Measurements from ENCODE around the gene RSRC1. TPM values are rescaled to one million over a fixed set of nuclear protein-coding genes. Genes with fewer than 3 reads are reported as not detected.

The RSRC1 gene
- total RNA-seq, 1 experiment from 2014 or later, result 37.9 TPM

DNA sequence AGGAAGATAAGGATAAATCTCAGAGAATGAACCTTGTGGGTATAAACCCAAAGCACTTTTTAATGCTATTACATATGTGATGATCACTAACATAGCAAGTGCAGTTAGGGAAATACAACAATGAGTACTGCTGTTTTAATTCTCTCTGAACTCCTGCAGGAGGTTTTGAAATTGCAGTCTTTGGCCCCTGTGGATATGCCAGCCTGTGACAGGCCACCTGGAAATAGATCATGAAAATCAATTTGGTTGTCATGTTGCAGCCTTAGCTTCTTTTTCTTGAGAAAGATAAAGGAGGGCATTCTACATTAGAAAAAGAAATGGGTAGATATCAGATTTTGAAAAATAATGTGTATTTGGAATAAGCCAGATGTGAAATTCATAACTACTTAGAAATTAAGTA, 103.6 kb downstream of the RSRC1 start:
- no peaks in the 10 kb centered on the region for H3K27me3 Mint-ChIP-seq (ENCODE audit: low read depth)
- Histone ChIP-seq H4K91ac (ENCODE audit: insufficient read length, low read depth, low read length) (no peak overlapping the region), H3K56ac (ENCODE audit: insufficient read length, low read depth, low read length) (no peak overlapping the region)

More for the DNA sequence above, 103.6 kb downstream of the RSRC1 start:
- Mint-ChIP-seq H3K36me3 (ENCODE audit: insufficient read depth in 1 of 3, low read depth in 3 of 3) (no peaks in the 10 kb centered on the region), H3K4me1 (no peaks in the 10 kb centered on the region), H3K27ac (no peak overlapping the region), H3K4me3 (no peak overlapping the region), H3K9me3 (no peaks in the 10 kb centered on the region)
- Histone ChIP-seq H3K27me3 (ENCODE audit: insufficient read depth, low read length) (no peaks in the 10 kb centered on the region; the same call in 1 of the 2 replicates), H3K23ac (ENCODE audit: insufficient read length, low read depth, low read length) (no peak overlapping the region), H4K5ac (ENCODE audit: insufficient read length, low read depth, low read length) (no peak overlapping the region), H4K20me1 (ENCODE audit: control insufficient read depth, insufficient read depth, insufficient read length) (no peaks in the 10 kb centered on the region), H3K79me2 (ENCODE audit: insufficient read depth, low read length) (no peaks in the 10 kb centered on the region; the same call in none of the 2 replicates), H3K23me2 (ENCODE audit: insufficient read length, low read depth, low read length, poor library complexity, severe bottlenecking) (no peaks in the 10 kb centered on the region), H3K14ac (ENCODE audit: insufficient read depth, low read length) (no peak overlapping the region), H3K9me3 (ENCODE audit: control insufficient read depth, low read depth, low read length) (no peaks in the 10 kb centered on the region), H2BK15ac (ENCODE audit: low read depth, low read length) (no peak overlapping the region), H3K4ac (ENCODE audit: low read depth, low read length) (no peak overlapping the region), H3K18ac (ENCODE audit: insufficient read length, low read depth, low read length) (no peak overlapping the region), H2BK5ac (ENCODE audit: insufficient read length, low read length) (no peak overlapping the region), H2BK120ac (ENCODE audit: low read depth, low read length, poor library complexity, severe bottlenecking) (no peak overlapping the region), H3T11ph (ENCODE audit: low read length) (no peak overlapping the region), H4K8ac (replicated peaks; ENCODE audit: insufficient read length, low read depth, low read length) (no peak overlapping the region), H2AK5ac (ENCODE audit: insufficient read length, low read length) (no peak overlapping the region), H3K4me2 (ENCODE audit: insufficient read depth, insufficient read length, low read length) (no peak overlapping the region), H2AFZ (ENCODE audit: low read length) (no peak overlapping the region), H3K79me1 (ENCODE audit: insufficient read depth, low read depth, low read length, poor library complexity, severe bottlenecking) (no peaks in the 10 kb centered on the region), H3K27ac (ENCODE audit: insufficient read length, low read depth, low read length) (no peak overlapping the region), H3K4me1 (ENCODE audit: insufficient read depth, low read length) (no peaks in the 10 kb centered on the region), H2BK20ac (ENCODE audit: low read depth, low read length, poor library complexity, severe bottlenecking) (no peak overlapping the region), H3K9ac (ENCODE audit: extremely low read depth, insufficient read length, low read length) (no peak overlapping the region), H2BK12ac (ENCODE audit: insufficient read length, low read depth, low read length) (no peak overlapping the region)
- TF ChIP-seq, protein P1, sequence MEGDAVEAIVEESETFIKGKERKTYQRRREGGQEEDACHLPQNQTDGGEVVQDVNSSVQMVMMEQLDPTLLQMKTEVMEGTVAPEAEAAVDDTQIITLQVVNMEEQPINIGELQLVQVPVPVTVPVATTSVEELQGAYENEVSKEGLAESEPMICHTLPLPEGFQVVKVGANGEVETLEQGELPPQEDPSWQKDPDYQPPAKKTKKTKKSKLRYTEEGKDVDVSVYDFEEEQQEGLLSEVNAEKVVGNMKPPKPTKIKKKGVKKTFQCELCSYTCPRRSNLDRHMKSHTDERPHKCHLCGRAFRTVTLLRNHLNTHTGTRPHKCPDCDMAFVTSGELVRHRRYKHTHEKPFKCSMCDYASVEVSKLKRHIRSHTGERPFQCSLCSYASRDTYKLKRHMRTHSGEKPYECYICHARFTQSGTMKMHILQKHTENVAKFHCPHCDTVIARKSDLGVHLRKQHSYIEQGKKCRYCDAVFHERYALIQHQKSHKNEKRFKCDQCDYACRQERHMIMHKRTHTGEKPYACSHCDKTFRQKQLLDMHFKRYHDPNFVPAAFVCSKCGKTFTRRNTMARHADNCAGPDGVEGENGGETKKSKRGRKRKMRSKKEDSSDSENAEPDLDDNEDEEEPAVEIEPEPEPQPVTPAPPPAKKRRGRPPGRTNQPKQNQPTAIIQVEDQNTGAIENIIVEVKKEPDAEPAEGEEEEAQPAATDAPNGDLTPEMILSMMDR (conservative IDR thresholded peaks at IDR 0.05), result no peak
- DNase-seq, result no peak
